Measurements from ENCODE around the gene EVA1A. TPM values are rescaled to one million over a fixed set of nuclear protein-coding genes. Genes with fewer than 3 reads are reported as not detected.

EVA1A gene
- total RNA-seq, 1 experiment from 2014 or later, result 0.68 TPM

GRCh38 chr2:75499534-75499933 is 61.2 kb downstream of the EVA1A start:
- no peak overlapping the region for H3K27ac ChIP-seq (ENCODE audit: insufficient read length, low read depth, low read length)
- Mint-ChIP-seq H3K9me3 (no peaks in the 10 kb centered on the region; a peak in 2 of 5 replicates), H3K27ac (no peak overlapping the region; a peak in 1 of 7 replicates), H3K4me3 (no peak overlapping the region), H3K4me1 (peaks cover 5% of the 10 kb centered on the region in 2 experiments; a peak in 3 of 4 replicates), H3K36me3 (ENCODE audit: insufficient read depth in 1 of 3, low read depth in 3 of 3) (no peaks in the 10 kb centered on the region), H3K27me3 (ENCODE audit: low read depth) (no peaks in the 10 kb centered on the region)
- H2BK120ac ChIP-seq (ENCODE audit: low read depth, low read length, poor library complexity, severe bottlenecking), result no peak overlapping the region
- H4K8ac ChIP-seq (replicated peaks; ENCODE audit: insufficient read length, low read depth, low read length), result no peak overlapping the region
- no peak overlapping the region for H4K5ac ChIP-seq (ENCODE audit: insufficient read length, low read depth, low read length)
- no peak overlapping the region for H3K23ac ChIP-seq (ENCODE audit: insufficient read length, low read depth, low read length)
- no peaks in the 10 kb centered on the region for H3K9me3 ChIP-seq (ENCODE audit: control insufficient read depth, low read depth, low read length)
- H3K79me2 ChIP-seq (ENCODE audit: insufficient read depth, low read length), result no peaks in the 10 kb centered on the region
- no peak overlapping the region for H2AK5ac ChIP-seq (ENCODE audit: insufficient read length, low read length)
- no peak for TF ChIP-seq CTCF (conservative IDR thresholded peaks at IDR 0.05)
- H2BK12ac ChIP-seq (ENCODE audit: insufficient read length, low read depth, low read length), result no peak overlapping the region
- WGBS (ENCODE audit: extremely low coverage, insufficient read length, low lambda C conversion rate), result no CpG with 5 or more reads among the region's 4 CpGs
- no peak overlapping the region for H2BK5ac ChIP-seq (ENCODE audit: insufficient read length, low read length)
- no peaks in the 10 kb centered on the region for H3K27me3 ChIP-seq (ENCODE audit: insufficient read depth, low read length)
- H3T11ph ChIP-seq (ENCODE audit: low read length), result no peak overlapping the region
- no peak overlapping the region for H3K18ac ChIP-seq (ENCODE audit: insufficient read length, low read depth, low read length)
- no peak overlapping the region for H3K9ac ChIP-seq (ENCODE audit: extremely low read depth, insufficient read length, low read length)
- H4K91ac ChIP-seq (ENCODE audit: insufficient read length, low read depth, low read length), result no peak overlapping the region
- no peak overlapping the region for H2BK15ac ChIP-seq (ENCODE audit: low read depth, low read length)
- H2BK20ac ChIP-seq (ENCODE audit: low read depth, low read length, poor library complexity, severe bottlenecking), result no peak overlapping the region
- no peak overlapping the region for H3K4me2 ChIP-seq (ENCODE audit: insufficient read depth, insufficient read length, low read length)
- H3K4ac ChIP-seq (ENCODE audit: low read depth, low read length), result no peak overlapping the region
- no peak for DNase-seq
- no peaks in the 10 kb centered on the region for H3K79me1 ChIP-seq (ENCODE audit: insufficient read depth, low read depth, low read length, poor library complexity, severe bottlenecking)
- no peak overlapping the region for H3K14ac ChIP-seq (ENCODE audit: insufficient read depth, low read length)
- no peak overlapping the region for H2AFZ ChIP-seq (ENCODE audit: low read length)
- H4K20me1 ChIP-seq (ENCODE audit: control insufficient read depth, insufficient read depth, insufficient read length), result no peaks in the 10 kb centered on the region
- H3K56ac ChIP-seq (ENCODE audit: insufficient read length, low read depth, low read length), result no peak overlapping the region
- peaks cover 2% of the 10 kb centered on the region; the same call in 1 of the 2 replicates for H3K4me1 ChIP-seq (ENCODE audit: insufficient read depth, low read length)
- peaks cover 3% of the 10 kb centered on the region for H3K23me2 ChIP-seq (ENCODE audit: insufficient read length, low read depth, low read length, poor library complexity, severe bottlenecking)

All from H9 (cell line).